SK-N-SH (cell line): ENCODE measurements around the gene FREY1.
"Not testable (repeated sequence)": the region's sequence is repeated elsewhere in the genome, so short reads cannot be mapped to it uniquely, and the experiment has no call there.

Experiments used
- CTCF ChIP-seq: fragments of 200-600 bp; sonication (generic); IDR thresholded peaks from 2 replicates; pipeline ENCODE4 v1.6.1; 2017; ENCODE audit warnings: antibody characterized with exemption, mild to moderate bottlenecking, moderate library complexity
- NFIC ChIP-seq: IDR thresholded peaks from 2 replicates; pipeline ENCODE4 v1.4.0; 2012; ENCODE audit warnings: borderline replicate concordance

- TF ChIP-seq CTCF, NFIC: not testable (repeated sequence)
These were observed 1.5 kb downstream of the FREY1 start for GRCh38 chr11:45905576-45905975.
